Thoracic aorta (tissue), 2 donors: ENCODE data around the gene IGFBP4. TPM values are rescaled to one million over a fixed set of nuclear protein-coding genes. Genes with fewer than 3 reads are reported as not detected.

Experiments
- ATAC-seq: fragments of 150-250 bp; one replicate; pipeline ENCODE4 v1.8.0; 2017; ENCODE audit warnings: low read depth; ENCODE audit not compliant: insufficient number of reproducible peaks, low FRiP score
- DNase-seq: peaks from one replicate; pipeline ENCODE4 v3.0.0-alpha.2; 2020; ENCODE audit warnings: low spot score
- H3K27ac ChIP-seq, 2 donors: fragments of 200-600 bp; sonication (generic); 1 replicate in 1 of 2; 2 replicates in 1 of 2; pipeline ENCODE4 v1.5.1; 2016; ENCODE audit warnings: mild to moderate bottlenecking in 2 of 2, moderate library complexity in 2 of 2
- H3K27me3 ChIP-seq: fragments of 200-600 bp; sonication (generic); replicated peaks from 2 replicates; pipeline ENCODE4 v1.6.0; 2016; ENCODE audit warnings: mild to moderate bottlenecking; ENCODE audit not compliant: insufficient read depth
- H3K36me3 ChIP-seq: fragments of 200-600 bp; sonication (generic); one replicate; pipeline ENCODE4 v1.5.1; 2016
- H3K4me1 ChIP-seq, 2 donors: fragments of 200-600 bp; sonication (generic); 1 replicate in 1 of 2; 2 replicates in 1 of 2; pipeline versions ENCODE4 v1.5.1 to v1.6.0; 2016; ENCODE audit warnings: low read depth in 2 of 2, mild to moderate bottlenecking in 1 of 2; ENCODE audit not compliant: control insufficient read depth in 1 of 2
- H3K4me3 ChIP-seq: fragments of 200-600 bp; sonication (generic); 2 replicates; pipeline ENCODE4 v1.5.1; 2016; ENCODE audit warnings: mild to moderate bottlenecking
- H3K9me3 ChIP-seq: fragments of 200-600 bp; sonication (generic); 2 replicates; pipeline ENCODE4 v1.5.1; 2016
- CTCF ChIP-seq: fragments of 200-600 bp; sonication (generic); IDR thresholded peaks from one replicate; pipeline ENCODE4 v1.5.1; 2019; ENCODE audit warnings: antibody characterized with exemption
- total RNA-seq, 2 donors: library from RNA; depleted of rRNA; stranded (reverse); fragments of >200 nt; gene quantifications; one replicate each; pipeline versions ENCODE4 v1.1.0 to v1.2.3, GENCODE V29; 2016

The IGFBP4 gene
- total RNA-seq, 2 donors from 2014 or later = 177 to 310 TPM

GRCh38 chr17:40457369-40457768 is 14.1 kb downstream of the IGFBP4 start:
- DNase-seq (no peak), ATAC-seq (no peak)
- H3K27ac ChIP-seq = peak overlapping the region; percentile 72 to 76
- H3K4me1 ChIP-seq = peaks cover 20 to 49% of the 10 kb centered on the region in 2 donors
- H3K4me3 ChIP-seq = no peak overlapping the region
- no peak for TF ChIP-seq CTCF
- H3K27me3 ChIP-seq = no peaks in the 10 kb centered on the region
- H3K36me3 ChIP-seq = no peaks in the 10 kb centered on the region
- H3K9me3 ChIP-seq = no peaks in the 10 kb centered on the region

GRCh38 chr17:40457964-40458791 is 14.9 kb downstream of the IGFBP4 start:
- ATAC-seq (no peak), DNase-seq (no peak)

GRCh38 chr17:40458851-40459482 is 15.7 kb downstream of the IGFBP4 start:
- no peak overlapping the region for H3K27ac ChIP-seq
- H3K4me3 ChIP-seq = no peak overlapping the region
- DNase-seq = no peak
- ATAC-seq = no peak
- H3K9me3 ChIP-seq = no peaks in the 10 kb centered on the region
- peaks cover 20 to 38% of the 10 kb centered on the region in 2 donors for H3K4me1 ChIP-seq
- H3K27me3 ChIP-seq = no peaks in the 10 kb centered on the region
- H3K36me3 ChIP-seq = no peaks in the 10 kb centered on the region
- TF ChIP-seq CTCF = no peak

More at GRCh38 chr17:40457964-40458791, 14.9 kb downstream of the IGFBP4 start:
- no peaks in the 10 kb centered on the region for H3K27me3 ChIP-seq
- no peak for TF ChIP-seq CTCF
- no peaks in the 10 kb centered on the region for H3K9me3 ChIP-seq
- no peak overlapping the region for H3K4me3 ChIP-seq
- H3K4me1 ChIP-seq = peaks cover 20 to 41% of the 10 kb centered on the region in 2 donors
- H3K27ac ChIP-seq = peak overlapping the region in 1 of 2 donors; percentile 76
- no peaks in the 10 kb centered on the region for H3K36me3 ChIP-seq

- no peaks in the 10 kb centered on the region for H3K27me3 ChIP-seq
- no peak for ATAC-seq
- no peak overlapping the region for H3K27ac ChIP-seq
- DNase-seq = no peak
- H3K36me3 ChIP-seq = no peaks in the 10 kb centered on the region
- TF ChIP-seq CTCF = no peak
- peaks cover 20 to 38% of the 10 kb centered on the region in 2 donors for H3K4me1 ChIP-seq
- H3K4me3 ChIP-seq = no peak overlapping the region
- no peaks in the 10 kb centered on the region for H3K9me3 ChIP-seq
These were observed 16.7 kb downstream of the IGFBP4 start for GRCh38 chr17:40459636-40460603.

- Histone ChIP-seq H3K4me1 (peaks cover 20 to 38% of the 10 kb centered on the region in 2 donors), H3K9me3 (no peaks in the 10 kb centered on the region), H3K27ac (no peak overlapping the region), H3K36me3 (no peaks in the 10 kb centered on the region), H3K27me3 (no peaks in the 10 kb centered on the region), H3K4me3 (no peak overlapping the region)
- DNase-seq (no peak), ATAC-seq (no peak)
- TF ChIP-seq CTCF = no peak
These were observed 17.3 kb downstream of the IGFBP4 start for GRCh38 chr17:40460604-40460967.
